IPS-18c (cell line): ENCODE measurements around the gene PPIP5K2.

ENCODE experiments used
- H3K4me3 ChIP-seq: 2 replicates; pipeline ENCODE4 v1.7.0; 2013; ENCODE audit warnings: low read depth, mild to moderate bottlenecking, low read length, moderate library complexity; ENCODE audit not compliant: insufficient read depth
- H3K9me3 ChIP-seq: one replicate; pipeline ENCODE4 v1.6.1; 2013; ENCODE audit warnings: mild to moderate bottlenecking, low read length, moderate library complexity; ENCODE audit not compliant: control insufficient read depth, insufficient read depth

PPIP5K2 gene

DNA sequence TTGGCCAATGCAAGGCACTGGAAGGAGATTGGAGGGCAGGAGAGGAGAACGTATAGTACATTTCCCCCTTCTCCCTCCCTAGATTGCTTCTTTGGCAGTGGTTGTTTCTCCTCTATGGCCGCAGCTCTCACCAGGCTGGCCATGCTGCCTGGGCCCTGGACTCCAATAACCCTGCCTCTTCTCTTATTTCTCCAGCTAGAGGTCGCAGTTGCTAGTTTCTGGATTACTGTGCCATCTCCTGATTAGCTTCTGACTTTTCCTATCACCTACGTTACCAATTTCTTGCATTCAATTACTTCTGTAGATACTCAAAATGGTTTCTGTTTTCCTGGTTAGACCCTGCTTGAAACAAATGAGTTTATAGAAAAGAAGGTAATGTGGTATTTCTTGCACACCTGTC is 136.1 kb downstream of the PPIP5K2 start:
- Histone ChIP-seq H3K4me3 (no peak overlapping the region), H3K9me3 (no peaks in the 10 kb centered on the region)

DNA sequence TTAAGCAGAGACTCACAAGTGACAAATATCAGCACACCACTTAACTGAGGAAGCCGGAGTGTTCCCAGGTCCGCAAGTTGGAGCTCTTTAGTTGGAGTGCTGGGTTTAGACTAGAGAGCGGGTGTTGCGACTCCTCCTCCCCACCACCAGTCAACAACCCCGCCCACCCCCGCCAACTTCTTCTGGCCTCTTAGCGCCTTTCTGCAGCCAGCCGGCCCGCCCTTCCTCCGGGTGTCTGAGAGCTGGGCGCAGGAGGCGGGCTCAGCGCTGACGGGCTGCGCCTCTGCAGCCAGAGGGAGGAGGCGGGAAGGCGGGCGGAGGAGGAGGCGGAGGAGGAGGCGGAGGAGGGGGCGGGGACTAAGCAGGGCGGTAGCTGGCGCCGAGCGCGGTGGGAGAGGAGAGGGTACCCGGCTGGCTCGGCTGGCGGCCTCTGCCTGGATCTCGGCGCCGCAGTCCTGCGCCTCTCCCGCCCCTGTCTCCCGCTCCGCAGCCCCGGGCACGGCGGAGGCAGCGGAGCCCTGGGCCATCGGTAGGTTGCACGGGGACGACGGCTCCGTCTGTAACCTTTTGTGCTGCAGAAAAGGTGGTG is 138.4 kb downstream of the PPIP5K2 start, which contains the start of gene MACIR:
TSS of gene MACIR (plus strand) at position 396 of the 589 bp plus-strand sequence. CDS start 17,157 bp downstream, outside the sequence.
- H3K9me3 ChIP-seq = no peaks in the 10 kb centered on the region
- peak within 1 kb of the TSS; percentile 83 for H3K4me3 ChIP-seq

DNA sequence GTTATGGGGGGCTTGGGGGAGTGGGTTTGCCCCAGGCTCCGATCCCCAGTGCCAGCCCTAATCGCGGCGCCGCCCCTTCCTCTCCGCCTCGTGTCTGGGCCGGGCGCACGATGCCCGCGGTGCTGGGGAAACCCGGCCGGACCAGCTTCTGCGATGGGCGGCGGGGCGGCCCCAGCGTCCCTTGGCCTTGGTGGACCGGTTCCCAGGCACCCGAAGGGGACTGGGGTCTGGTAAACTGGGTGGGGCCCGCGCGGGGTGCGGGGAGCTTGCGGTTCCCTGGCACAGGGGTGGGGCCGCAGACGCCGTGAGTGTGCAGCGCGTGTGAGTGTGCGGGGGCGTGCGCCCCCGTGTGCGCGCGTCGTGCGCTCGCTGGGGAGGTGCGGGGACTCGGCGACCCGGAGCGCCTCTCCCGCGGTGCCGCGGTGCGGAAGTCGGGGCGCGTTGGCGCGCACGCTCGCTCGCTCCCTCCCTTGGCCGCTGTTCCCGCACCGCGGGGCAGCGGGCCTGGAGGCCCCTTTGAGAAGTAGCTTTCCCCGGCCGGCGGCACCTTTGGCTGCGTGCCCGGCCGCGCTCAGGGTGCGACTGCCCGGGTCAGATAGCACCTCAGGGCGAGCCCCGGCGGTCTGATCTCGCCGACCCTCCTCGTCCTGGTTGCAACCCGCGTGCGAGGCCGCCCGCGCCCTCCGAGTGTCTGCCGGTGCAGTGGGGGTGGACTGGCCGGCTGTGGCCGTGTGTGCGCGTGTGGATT is 139.0 kb downstream of the PPIP5K2 start:
- no peaks in the 10 kb centered on the region for H3K9me3 ChIP-seq
- peak overlapping the region; percentile 83 for H3K4me3 ChIP-seq

DNA sequence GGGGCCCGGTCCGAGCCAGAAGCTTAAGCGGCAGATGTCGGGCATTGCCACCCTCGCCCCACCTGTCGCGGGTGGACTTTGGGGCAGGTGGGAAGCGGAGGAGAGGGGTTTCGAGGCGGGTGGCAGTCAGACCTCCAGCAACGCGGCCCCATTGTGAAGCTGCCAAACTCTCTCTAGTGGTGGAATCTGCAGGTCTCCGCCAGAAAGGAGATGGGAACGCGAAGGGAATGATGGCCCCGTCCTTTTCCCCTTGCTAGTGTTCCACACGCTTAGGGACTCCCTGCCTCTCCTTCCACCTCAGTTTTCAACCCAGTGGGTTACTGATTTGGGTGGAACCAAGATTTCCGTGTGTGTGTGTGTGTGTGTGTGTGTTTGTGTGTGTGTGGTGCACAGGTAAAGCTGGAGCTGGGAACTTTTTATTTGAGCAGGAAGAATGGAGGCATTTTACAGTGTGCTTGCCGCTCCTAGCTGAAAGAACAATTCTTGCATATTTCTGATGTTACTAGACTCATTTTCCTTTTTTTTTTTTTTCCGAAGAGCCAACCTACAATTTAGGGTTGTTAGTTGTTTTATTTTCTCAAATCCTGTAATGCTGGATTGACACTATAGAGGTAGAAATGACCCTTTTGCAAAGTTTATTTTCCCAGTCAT is 139.7 kb downstream of the PPIP5K2 start:
- Histone ChIP-seq H3K4me3 (peak overlapping the region; percentile 83), H3K9me3 (no peaks in the 10 kb centered on the region)

DNA sequence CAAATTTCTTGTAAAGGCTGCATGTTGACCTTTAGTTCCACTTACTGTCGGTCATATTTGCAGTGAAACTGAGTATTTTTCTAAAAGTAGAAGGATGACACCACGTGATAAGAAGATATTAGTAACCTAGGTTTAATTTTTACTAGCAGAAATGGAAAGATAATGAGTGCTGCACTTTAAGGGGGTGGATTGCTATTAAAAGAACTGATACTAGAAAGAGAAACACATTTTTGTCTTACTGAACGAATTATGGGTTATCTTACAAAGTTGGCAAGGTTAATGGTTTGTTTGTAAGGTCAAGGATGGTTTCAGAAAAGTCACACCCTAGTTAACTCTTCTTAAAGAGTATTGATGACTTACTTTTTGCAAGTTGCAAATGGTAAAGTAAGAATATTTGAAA is 140.8 kb downstream of the PPIP5K2 start:
- H3K9me3 ChIP-seq = no peaks in the 10 kb centered on the region

More for the DNA sequence above, 140.8 kb downstream of the PPIP5K2 start:
- H3K4me3 ChIP-seq = no peak overlapping the region
